Stomach (tissue), 9 donors: ENCODE data around the gene RFC2. TPM values are rescaled to one million over a fixed set of nuclear protein-coding genes. Genes with fewer than 3 reads are reported as not detected.

Source experiments
- DNase-seq, 2 donors: peaks; one replicate each; pipeline versions ENCODE4 v3.0.0 to v3.0.0-alpha.2; 2013 to 2019
- H3K27ac ChIP-seq, 5 donors: fragments of 200-600 bp in 4 of 5; sonication (generic) in 4 of 5; one replicate each; pipeline ENCODE4 v1.5.1; 2013 to 2019; ENCODE audit warnings: mild to moderate bottlenecking in 1 of 5, moderate library complexity in 1 of 5
- H3K27me3 ChIP-seq, 3 donors: fragments of 200-600 bp; sonication (generic); one replicate each; pipeline ENCODE4 v1.5.1; 2017 to 2019; ENCODE audit warnings: mixed run types in 1 of 3
- H3K36me3 ChIP-seq, 4 donors: fragments of 200-600 bp; sonication (generic); 1 replicate in 3 of 4; 2 replicates in 1 of 4; pipeline ENCODE4 v1.5.1; 2016 to 2019
- H3K4me1 ChIP-seq, 4 donors: fragments of 200-600 bp; sonication (generic); one replicate each; pipeline ENCODE4 v1.5.1; 2016 to 2019
- H3K4me3 ChIP-seq, 4 donors: fragments of 200-600 bp; sonication (generic) in 3 of 4; one replicate each; pipeline ENCODE4 v1.5.1; 2016 to 2019; ENCODE audit warnings: mild to moderate bottlenecking in 1 of 4
- H3K9me3 ChIP-seq, 4 donors: fragments of 200-600 bp; sonication (generic); one replicate each; pipeline ENCODE4 v1.5.1; 2016 to 2019
- CTCF ChIP-seq, 7 experiments: fragments of 450-650 bp in 4 of 7; fragments of 200-600 bp in 3 of 7; sonication (generic) in 3 of 7; IDR thresholded peaks; one replicate each; pipeline ENCODE4 v1.5.1; 2016 to 2019; ENCODE audit warnings: antibody characterized with exemption in 7 of 7, control low read depth in 2 of 7, mild to moderate bottlenecking in 1 of 7
- EP300 ChIP-seq: sonication (generic); formaldehyde crosslinking; IDR thresholded peaks from one replicate; pipeline ENCODE4 v1.6.1; 2017; ENCODE audit warnings: antibody characterized with exemption
- POLR2A ChIP-seq, 4 donors: fragments of 450-650 bp; IDR thresholded peaks; one replicate each; pipeline ENCODE4 v1.6.1; 2016; ENCODE audit warnings: antibody characterized with exemption in 4 of 4, control low read depth in 2 of 4, mild to moderate bottlenecking in 1 of 4, moderate library complexity in 1 of 4
- POLR2AphosphoS5 ChIP-seq, 3 donors: sonication (generic); formaldehyde crosslinking; IDR thresholded peaks; one replicate each; pipeline ENCODE4 v1.6.1; 2016; ENCODE audit warnings: antibody characterized with exemption in 3 of 3
- WGBS, 5 donors: extraction: QIAGEN DNeasy Blood & Tissue Kit in 3 of 5; methylation state at CpG; one replicate each; pipeline versions ENCODE4 v1.1.5 to v1.1.7; 2013 to 2018; 5-methylcytosine and 5-hydroxymethylcytosine counted together
- intact Hi-C: fragments of 100-400 bp; cut with DNase I; formaldehyde crosslinking; loops from one replicate; pipeline ENCODE4 v1.15.1; 2023; ENCODE audit warnings: low total_unique reads
- polyA plus RNA-seq, 3 donors: library from polyadenylated mRNA; stranded (reverse); fragments of 200-250 nt; gene quantifications; one replicate each; pipeline ENCODE4 v1.2.3, GENCODE V29; 2013
- total RNA-seq, 5 donors: library from RNA; depleted of rRNA; stranded (reverse); fragments of >200 nt; gene quantifications; one replicate each; pipeline versions ENCODE4 v1.1.0 to v1.2.3, GENCODE V29; 2014 to 2016
- donor health status: healthy with polysubstance abuse.
- donor health status: Bipolar disorder and iron deficiency.
- donor health status: healthy.

The RFC2 gene
- total and polyA plus RNA-seq, 8 donors, result 7.7 to 39.1 (median 23.0) TPM

- peak overlapping the region in 4 of 5 donors; percentile 2 to 65 (median 46) for H3K27ac ChIP-seq
Observed at GRCh38 chr7:74187915-74188675, 66.1 kb downstream of the RFC2 start.

DNA sequence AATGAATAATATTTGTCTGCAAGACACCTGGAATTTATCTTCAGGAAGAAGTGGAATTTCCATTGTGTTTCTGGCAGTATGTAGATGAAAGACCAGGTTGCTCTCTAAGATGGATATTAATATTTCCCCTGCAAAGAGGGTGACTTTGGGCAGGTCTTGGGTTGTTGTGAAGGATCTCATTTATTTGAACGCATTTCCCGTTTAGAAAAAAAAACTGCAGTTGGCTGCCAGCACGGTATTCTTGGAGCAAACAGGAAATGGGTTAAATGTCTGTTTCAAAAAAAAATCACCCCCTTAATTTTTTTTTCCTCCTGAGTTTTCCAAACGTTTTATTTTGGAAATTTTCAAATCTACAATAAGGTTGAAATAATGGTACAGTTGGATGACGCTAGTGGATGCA, 68.6 kb downstream of the RFC2 start:
- WGBS, 5 donors, result 6 to 10% (median 8%) methylated on average over 5 of the region's 5 CpGs
- no peaks in the 10 kb centered on the region for H3K27me3 ChIP-seq
- H3K4me1 ChIP-seq, result peaks cover 61 to 88% (median 77%) of the 10 kb centered on the region in 4 donors

More at GRCh38 chr7:74187915-74188675, 66.1 kb downstream of the RFC2 start:
- no peak for DNase-seq
- Histone ChIP-seq H3K27me3 (no peaks in the 10 kb centered on the region), H3K4me1 (peaks cover 39 to 63% (median 54%) of the 10 kb centered on the region in 4 donors), H3K9me3 (no peaks in the 10 kb centered on the region), H3K36me3 (peaks cover 53 to 63% (median 59%) of the 10 kb centered on the region in 4 donors), H3K4me3 (no peak overlapping the region)
- 29 to 54% (median 33%) methylated on average over 11 of the region's 11 CpGs for WGBS, 5 donors
- no peak for TF ChIP-seq EP300
- TF ChIP-seq CTCF (IDR thresholded peaks at IDR 0.05), result no peak
- no peak for TF ChIP-seq POLR2AphosphoS5 (IDR thresholded peaks at IDR 0.05)
- intact Hi-C loops, result no loop called here

GRCh38 chr7:74185016-74185415, 69.2 kb downstream of the RFC2 start:
- peaks cover 26 to 50% (median 39%) of the 10 kb centered on the region in 4 donors for H3K36me3 ChIP-seq
- no peak for DNase-seq
- no peaks in the 10 kb centered on the region for H3K9me3 ChIP-seq
- H3K27me3 ChIP-seq, result no peaks in the 10 kb centered on the region
- peaks cover 67 to 94% (median 83%) of the 10 kb centered on the region in 4 donors for H3K4me1 ChIP-seq
- intact Hi-C loops, result no loop called here
- H3K27ac ChIP-seq, result peak overlapping the region in 3 of 5 donors; percentile 2 to 56 (median 22)
- 84 to 88% (median 87%) methylated on average over 6 of the region's 6 CpGs for WGBS, 5 donors
- no peak overlapping the region for H3K4me3 ChIP-seq
- TF ChIP-seq CTCF (IDR thresholded peaks at IDR 0.05), result no peak
- no peak for TF ChIP-seq EP300
- TF ChIP-seq POLR2A (IDR thresholded peaks at IDR 0.05), result no peak
- no peak for TF ChIP-seq POLR2AphosphoS5 (IDR thresholded peaks at IDR 0.05)

More for the DNA sequence above, 68.6 kb downstream of the RFC2 start:
- Histone ChIP-seq H3K4me3 (peak overlapping the region in 1 of 4 donors; percentile 15), H3K27ac (peak overlapping the region in 4 of 5 donors; percentile 2 to 56 (median 20)), H3K36me3 (peaks cover 31 to 50% (median 41%) of the 10 kb centered on the region in 4 donors), H3K9me3 (no peaks in the 10 kb centered on the region)
- intact Hi-C loops, result no loop called here
- DNase-seq, result no peak
- TF ChIP-seq EP300 (no peak), POLR2AphosphoS5 (IDR thresholded peaks at IDR 0.05) (no peak), CTCF (IDR thresholded peaks at IDR 0.05) (no peak), POLR2A (IDR thresholded peaks at IDR 0.05) (no peak)

GRCh38 chr7:74183653-74184450, 70.3 kb downstream of the RFC2 start:
- Histone ChIP-seq H3K27ac (peak overlapping the region in 3 of 5 donors; percentile 25 to 50 (median 35)), H3K9me3 (no peaks in the 10 kb centered on the region), H3K4me1 (peaks cover 78 to 100% (median 93%) of the 10 kb centered on the region in 4 donors), H3K27me3 (no peaks in the 10 kb centered on the region), H3K4me3 (no peak overlapping the region), H3K36me3 (peaks cover 19 to 40% (median 37%) of the 10 kb centered on the region in 4 donors)
- DNase-seq, result peak in 1 of 2 donors; percentile 27
- intact Hi-C loops, result no loop called here
- TF ChIP-seq CTCF (IDR thresholded peaks at IDR 0.05) (peak in 1 of 7 experiments; percentile 5), EP300 (no peak)
- 57 to 65% (median 63%) methylated on average over 7 of the region's 7 CpGs for WGBS, 5 donors
